HG03342 (cell line): ENCODE results near the gene ZDHHC12.
A peak's percentile ranks its signal among the peaks of the same experiment; 100 is the strongest.

Experiments used
- ATAC-seq: cut with Tn5 transposase; IDR thresholded peaks from one replicate; pipeline ENCODE4 v1.9.1; 2021; ENCODE audit warnings: mild to moderate bottlenecking, moderate library complexity; ENCODE audit not compliant: unreplicated experiment

The ZDHHC12 gene

DNA sequence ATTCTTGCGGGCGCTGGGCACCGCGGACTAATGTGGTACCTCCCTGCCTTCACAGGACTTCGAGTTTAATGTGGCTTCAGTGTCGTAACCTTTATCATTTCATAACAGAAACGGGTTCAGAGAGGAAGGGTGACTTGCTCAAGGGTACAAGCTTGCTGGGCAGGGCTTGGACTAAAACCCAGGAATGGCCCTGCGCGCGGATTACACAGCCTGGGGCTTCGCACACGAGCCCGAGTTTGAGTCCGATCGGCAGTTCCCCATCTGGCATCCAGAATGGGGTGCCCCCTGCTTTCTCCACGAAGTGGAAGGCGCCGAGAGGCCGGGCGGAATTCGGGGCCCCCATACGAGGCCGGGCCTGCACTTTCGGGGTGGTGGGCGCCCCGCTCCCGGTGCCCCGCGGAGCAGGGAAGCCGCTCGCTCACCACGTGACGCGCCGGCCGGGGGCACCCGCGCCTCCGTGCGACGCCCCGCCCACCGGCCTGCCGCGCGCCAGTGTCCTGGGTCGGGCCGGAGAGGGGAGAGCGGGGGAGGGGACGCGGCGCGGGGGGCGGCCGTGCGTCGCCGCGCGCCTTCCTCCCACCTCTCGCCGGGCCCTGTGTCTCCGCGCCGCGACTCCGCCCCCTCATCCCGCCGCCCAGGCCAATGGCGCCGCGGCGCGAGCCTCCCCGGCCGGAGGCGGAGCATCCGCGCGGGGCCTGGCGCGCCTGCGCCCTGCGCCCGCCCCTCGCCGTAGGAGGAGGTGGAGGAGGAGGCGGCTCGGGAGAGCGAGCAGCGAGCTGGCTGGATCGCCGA, 35.2 kb downstream of the ZDHHC12 start, which contains the start of gene SET:
Gene SET, plus strand, starts transcription at position 722 of the 792 bp plus-strand sequence. CDS start 361 bp downstream, outside the sequence.
- ATAC-seq, result peak; percentile 59

- ATAC-seq, result no peak
These were observed 36.5 kb downstream of the ZDHHC12 start for GRCh38 chr9:128687453-128687852.

DNA sequence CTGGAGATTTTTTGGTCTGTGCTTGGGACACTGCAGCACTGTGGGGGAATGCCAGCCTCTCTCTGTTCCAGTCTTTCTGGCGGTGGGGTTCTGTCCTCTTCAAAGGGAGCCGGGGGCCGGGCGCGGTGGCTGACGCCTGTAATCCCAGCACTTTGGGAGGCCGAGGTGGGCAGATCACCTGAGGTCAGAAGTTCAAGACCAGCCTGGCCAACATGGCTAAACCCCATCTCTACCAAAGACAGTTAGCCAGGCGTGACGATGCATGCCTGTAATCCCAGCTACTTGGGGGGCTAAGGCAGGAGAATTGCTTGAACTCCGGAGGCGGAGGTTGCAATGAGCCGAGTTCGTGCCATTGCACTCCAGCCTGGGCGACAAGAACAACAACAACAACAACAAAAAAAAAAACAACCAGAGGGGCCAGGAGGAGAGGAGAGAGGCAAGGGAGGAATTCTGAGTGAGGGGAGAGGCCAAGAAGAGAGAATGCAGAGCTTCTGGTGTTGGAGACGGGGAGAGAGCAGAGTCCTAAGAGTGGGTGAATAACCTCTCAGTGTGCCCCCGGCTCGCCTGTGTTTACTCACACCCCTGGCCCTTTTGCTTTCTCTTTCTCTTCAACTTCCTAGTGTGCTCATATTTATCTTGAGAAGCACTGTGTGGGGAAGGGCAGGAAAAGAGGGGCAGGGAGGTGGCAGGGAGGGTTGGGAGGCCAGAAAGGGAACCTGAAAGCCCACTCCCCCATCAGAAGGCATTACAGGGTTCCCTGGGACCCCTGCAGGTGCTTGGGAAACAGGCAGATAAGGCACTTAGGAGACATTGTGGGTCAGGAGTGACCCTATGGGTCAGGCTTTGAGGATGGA, 38.1 kb downstream of the ZDHHC12 start:
- ATAC-seq, result no peak

GRCh38 chr9:128684325-128685199, 39.4 kb downstream of the ZDHHC12 start:
- no peak for ATAC-seq

DNA sequence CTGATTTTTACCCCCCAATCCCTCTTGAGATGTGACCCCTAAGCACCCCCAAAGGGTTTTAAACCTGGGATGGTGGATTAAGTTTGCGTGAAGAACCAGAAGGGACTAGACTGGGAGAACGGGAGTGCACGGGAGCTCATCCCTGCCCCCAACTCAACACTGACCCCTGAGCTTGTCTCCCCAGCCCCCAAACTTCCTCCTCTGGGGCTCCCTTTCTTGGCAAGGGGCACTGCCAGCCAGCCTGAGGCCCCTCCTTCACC, 39.9 kb downstream of the ZDHHC12 start:
- no peak for ATAC-seq

DNA sequence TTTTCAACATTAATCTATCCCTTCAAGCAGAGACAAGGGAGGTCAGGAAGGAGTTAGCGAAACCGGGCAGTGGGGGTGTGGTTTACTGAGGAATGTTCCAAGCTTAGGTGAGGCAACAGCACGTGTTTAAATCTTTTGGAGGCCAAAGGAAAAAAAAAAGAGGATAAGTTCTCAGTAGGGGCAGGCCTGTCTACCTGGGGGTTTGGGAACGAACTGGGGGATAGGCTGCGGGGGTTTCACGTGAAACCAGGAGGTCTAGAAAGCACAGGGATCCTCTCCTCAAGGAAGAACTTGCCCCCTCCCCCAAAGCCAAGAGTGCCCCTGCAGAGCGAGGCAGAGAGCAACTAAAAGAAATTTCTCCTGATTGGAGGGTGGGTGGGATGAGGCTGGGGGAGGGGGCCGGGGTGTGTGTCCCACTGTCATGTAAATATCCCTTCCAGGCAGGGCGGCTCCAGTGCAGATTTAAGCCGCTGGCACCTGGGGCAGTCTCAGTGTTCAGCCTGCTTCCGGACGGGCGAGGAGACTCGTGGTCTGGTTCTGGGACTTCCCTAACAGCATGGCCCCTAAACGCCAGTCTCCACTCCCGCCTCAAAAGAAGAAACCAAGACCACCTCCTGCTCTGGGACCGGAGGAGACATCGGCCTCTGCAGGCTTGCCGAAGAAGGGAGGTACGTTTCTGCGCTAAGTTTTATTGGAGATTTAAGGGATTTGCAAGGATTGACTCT, 40.4 kb downstream of the ZDHHC12 start:
- ATAC-seq, result no peak

DNA sequence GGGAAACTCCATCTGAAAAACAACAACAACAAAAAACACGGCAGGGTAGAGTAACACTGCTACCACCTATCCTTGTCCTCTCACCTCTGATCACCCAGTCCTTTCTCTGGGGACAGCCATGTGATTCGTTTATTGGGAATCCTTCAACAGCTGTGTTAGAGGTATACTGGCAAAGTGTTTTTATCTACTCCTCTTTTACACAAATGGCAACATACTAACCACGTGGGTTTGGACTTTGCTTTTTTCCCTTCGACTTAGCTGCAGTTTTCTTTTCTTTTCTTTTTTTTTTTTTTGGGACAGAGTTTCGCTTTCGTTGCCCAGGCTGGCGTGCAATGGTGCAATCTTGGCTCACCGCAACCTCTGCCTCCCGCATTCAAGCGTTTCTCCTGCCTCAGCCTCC, 46.1 kb downstream of the ZDHHC12 start:
- ATAC-seq, result no peak

GRCh38 chr9:128675382-128675781, 48.5 kb downstream of the ZDHHC12 start:
- no peak for ATAC-seq
